HEK293 (cell line): ENCODE results near the gene EXOC2.

Source experiments
- KLF1 ChIP-seq: fragments of 450-650 bp; formaldehyde crosslinking; IDR thresholded peaks from 2 replicates; pipeline ENCODE4 v1.5.1; 2016; ENCODE audit warnings: missing biosample characterization, missing genetic modification characterization
- KLF7 ChIP-seq: fragments of 450-650 bp; formaldehyde crosslinking; IDR thresholded peaks from 2 replicates; pipeline ENCODE4 v1.5.1; 2016; ENCODE audit warnings: missing biosample characterization, missing genetic modification characterization, borderline replicate concordance
- SCRT1 ChIP-seq: fragments of 450-650 bp; formaldehyde crosslinking; IDR thresholded peaks from 2 replicates; pipeline ENCODE4 v1.5.1; 2016; ENCODE audit warnings: missing biosample characterization, missing genetic modification characterization, borderline replicate concordance
- ZBTB17 ChIP-seq: fragments of 450-650 bp; formaldehyde crosslinking; IDR thresholded peaks from 2 replicates; pipeline ENCODE4 v1.5.1; 2016; ENCODE audit warnings: missing biosample characterization, missing genetic modification characterization
- ZFP37 ChIP-seq: fragments of 450-650 bp; formaldehyde crosslinking; IDR thresholded peaks from 2 replicates; pipeline ENCODE4 v1.5.1; 2016; ENCODE audit warnings: missing biosample characterization, missing genetic modification characterization
- ZNF138 ChIP-seq: fragments of 450-650 bp; formaldehyde crosslinking; IDR thresholded peaks from 2 replicates; pipeline ENCODE4 v1.5.1; 2016; ENCODE audit warnings: missing biosample characterization, missing genetic modification characterization, borderline replicate concordance
- ZNF23 ChIP-seq: fragments of 450-650 bp; formaldehyde crosslinking; IDR thresholded peaks from 2 replicates; pipeline ENCODE4 v1.5.1; 2016; ENCODE audit warnings: missing biosample characterization, missing genetic modification characterization, borderline replicate concordance
- ZNF274 ChIP-seq, 2 experiments: fragments of 200-500 bp in 1 of 2; fragments of 450-650 bp in 1 of 2; sonication (Bioruptor generic) in 1 of 2; formaldehyde crosslinking in 1 of 2; IDR thresholded peaks; 2 replicates each; pipeline versions ENCODE4 v1.5.1 to v1.6.1; 2014 to 2016; ENCODE audit warnings: borderline replicate concordance in 1 of 2, inconsistent platforms in 1 of 2, low read length in 1 of 2, missing biosample characterization in 1 of 2, missing genetic modification characterization in 1 of 2
- ZNF350 ChIP-seq: fragments of 450-650 bp; formaldehyde crosslinking; IDR thresholded peaks from 2 replicates; pipeline ENCODE4 v1.5.0; 2017; ENCODE audit warnings: missing biosample characterization, mild to moderate bottlenecking, missing genetic modification characterization
- ZNF529 ChIP-seq: fragments of 450-650 bp; formaldehyde crosslinking; IDR thresholded peaks from 2 replicates; pipeline ENCODE4 v1.5.1; 2017; ENCODE audit warnings: missing genetic modification characterization, missing biosample characterization; ENCODE audit not compliant: insufficient replicate concordance
- ZNF791 ChIP-seq: fragments of 450-650 bp; formaldehyde crosslinking; IDR thresholded peaks from 2 replicates; pipeline ENCODE4 v1.5.1; 2016; ENCODE audit warnings: missing biosample characterization, missing genetic modification characterization
- TF ChIP-seq, protein P1 (sequence below): fragments of 450-650 bp; formaldehyde crosslinking; IDR thresholded peaks from 2 replicates; pipeline ENCODE4 v1.5.1; 2016; ENCODE audit warnings: missing biosample characterization, missing genetic modification characterization
- TF ChIP-seq, protein P2 (sequence below): fragments of 450-650 bp; formaldehyde crosslinking; IDR thresholded peaks from 2 replicates; pipeline ENCODE4 v1.5.1; 2016; ENCODE audit warnings: missing biosample characterization, missing genetic modification characterization
- TF ChIP-seq, protein P3 (sequence below): fragments of 450-650 bp; formaldehyde crosslinking; IDR thresholded peaks from 2 replicates; pipeline ENCODE4 v1.5.1; 2016; ENCODE audit warnings: missing biosample characterization, missing genetic modification characterization

DNA sequence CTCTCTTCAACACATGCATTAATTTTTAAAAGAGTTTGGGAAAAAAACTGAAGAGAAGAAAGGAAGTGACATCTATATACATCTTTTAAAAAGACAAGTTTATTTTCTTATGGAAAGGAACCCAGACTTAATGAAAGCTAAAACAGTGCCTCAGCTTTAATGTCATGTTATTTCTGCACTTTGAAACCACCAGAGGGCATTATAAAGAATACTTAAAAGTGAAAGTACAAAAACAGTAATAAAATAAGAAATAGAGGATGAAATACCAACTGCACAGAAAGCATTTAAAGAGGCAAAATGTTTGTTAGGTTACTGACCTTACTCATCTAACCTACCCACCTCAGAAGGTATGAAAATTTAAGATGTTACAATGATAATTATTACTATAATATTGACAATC, 134.8 kb downstream of the EXOC2 start:
- TF ChIP-seq ZNF138 (tag by site-specific recombination) (no peak), ZNF529 (no peak), KLF1 (tag by site-specific recombination) (no peak), SCRT1 (tag by site-specific recombination) (no peak), ZNF23 (tag by site-specific recombination) (no peak), ZNF274 (IDR thresholded peaks at IDR 0.05; ENCODE audit: low read length) (no peak), ZNF274 (tag by site-specific recombination; IDR thresholded peaks at IDR 0.05; ENCODE audit: borderline replicate concordance) (no peak), ZBTB17 (tag by site-specific recombination) (no peak), KLF7 (tag by site-specific recombination) (no peak), ZNF350 (tag by site-specific recombination) (no peak), ZNF791 (no peak), ZFP37 (tag by site-specific recombination) (no peak)
- TF ChIP-seq, protein P1, sequence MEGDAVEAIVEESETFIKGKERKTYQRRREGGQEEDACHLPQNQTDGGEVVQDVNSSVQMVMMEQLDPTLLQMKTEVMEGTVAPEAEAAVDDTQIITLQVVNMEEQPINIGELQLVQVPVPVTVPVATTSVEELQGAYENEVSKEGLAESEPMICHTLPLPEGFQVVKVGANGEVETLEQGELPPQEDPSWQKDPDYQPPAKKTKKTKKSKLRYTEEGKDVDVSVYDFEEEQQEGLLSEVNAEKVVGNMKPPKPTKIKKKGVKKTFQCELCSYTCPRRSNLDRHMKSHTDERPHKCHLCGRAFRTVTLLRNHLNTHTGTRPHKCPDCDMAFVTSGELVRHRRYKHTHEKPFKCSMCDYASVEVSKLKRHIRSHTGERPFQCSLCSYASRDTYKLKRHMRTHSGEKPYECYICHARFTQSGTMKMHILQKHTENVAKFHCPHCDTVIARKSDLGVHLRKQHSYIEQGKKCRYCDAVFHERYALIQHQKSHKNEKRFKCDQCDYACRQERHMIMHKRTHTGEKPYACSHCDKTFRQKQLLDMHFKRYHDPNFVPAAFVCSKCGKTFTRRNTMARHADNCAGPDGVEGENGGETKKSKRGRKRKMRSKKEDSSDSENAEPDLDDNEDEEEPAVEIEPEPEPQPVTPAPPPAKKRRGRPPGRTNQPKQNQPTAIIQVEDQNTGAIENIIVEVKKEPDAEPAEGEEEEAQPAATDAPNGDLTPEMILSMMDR (tag by site-specific recombination), result no peak
- TF ChIP-seq, protein P2, sequence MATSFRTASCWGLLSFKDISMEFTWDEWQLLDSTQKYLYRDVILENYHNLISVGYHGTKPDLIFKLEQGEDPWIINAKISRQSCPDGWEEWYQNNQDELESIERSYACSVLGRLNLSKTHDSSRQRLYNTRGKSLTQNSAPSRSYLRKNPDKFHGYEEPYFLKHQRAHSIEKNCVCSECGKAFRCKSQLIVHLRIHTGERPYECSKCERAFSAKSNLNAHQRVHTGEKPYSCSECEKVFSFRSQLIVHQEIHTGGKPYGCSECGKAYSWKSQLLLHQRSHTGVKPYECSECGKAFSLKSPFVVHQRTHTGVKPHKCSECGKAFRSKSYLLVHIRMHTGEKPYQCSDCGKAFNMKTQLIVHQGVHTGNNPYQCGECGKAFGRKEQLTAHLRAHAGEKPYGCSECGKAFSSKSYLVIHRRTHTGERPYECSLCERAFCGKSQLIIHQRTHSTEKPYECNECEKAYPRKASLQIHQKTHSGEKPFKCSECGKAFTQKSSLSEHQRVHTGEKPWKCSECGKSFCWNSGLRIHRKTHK (tag by site-specific recombination), result no peak
- TF ChIP-seq, protein P3, sequence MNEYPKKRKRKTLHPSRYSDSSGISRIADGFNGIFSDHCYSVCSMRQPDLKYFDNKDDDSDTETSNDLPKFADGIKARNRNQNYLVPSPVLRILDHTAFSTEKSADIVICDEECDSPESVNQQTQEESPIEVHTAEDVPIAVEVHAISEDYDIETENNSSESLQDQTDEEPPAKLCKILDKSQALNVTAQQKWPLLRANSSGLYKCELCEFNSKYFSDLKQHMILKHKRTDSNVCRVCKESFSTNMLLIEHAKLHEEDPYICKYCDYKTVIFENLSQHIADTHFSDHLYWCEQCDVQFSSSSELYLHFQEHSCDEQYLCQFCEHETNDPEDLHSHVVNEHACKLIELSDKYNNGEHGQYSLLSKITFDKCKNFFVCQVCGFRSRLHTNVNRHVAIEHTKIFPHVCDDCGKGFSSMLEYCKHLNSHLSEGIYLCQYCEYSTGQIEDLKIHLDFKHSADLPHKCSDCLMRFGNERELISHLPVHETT (tag by site-specific recombination), result no peak
